Osteocyte (in vitro differentiated cells): ENCODE measurements around the gene IBA57. TPM values are rescaled to one million over a fixed set of nuclear protein-coding genes. Genes with fewer than 3 reads are reported as not detected.
A peak's percentile ranks its signal among the peaks of the same experiment; 100 is the strongest.

ENCODE experiments used
- DNase-seq: peaks from one replicate; pipeline ENCODE4 v3.0.0; 2021; ENCODE audit warnings: mixed read lengths; ENCODE audit not compliant: unreplicated experiment; ENCODE audit errors: extremely low spot score
- H3K27ac Mint-ChIP-seq: one replicate; pipeline ENCODE4 v1.8.0; 2021; ENCODE audit warnings: mild to moderate bottlenecking, mixed read lengths; ENCODE audit not compliant: unreplicated experiment
- H3K27me3 Mint-ChIP-seq: one replicate; pipeline ENCODE4 v1.8.0; 2021; ENCODE audit warnings: mixed read lengths; ENCODE audit not compliant: unreplicated experiment
- H3K36me3 Mint-ChIP-seq: one replicate; pipeline ENCODE4 v1.8.0; 2021; ENCODE audit warnings: mixed read lengths; ENCODE audit not compliant: unreplicated experiment
- H3K4me1 Mint-ChIP-seq: one replicate; pipeline ENCODE4 v1.8.0; 2021; ENCODE audit warnings: mixed read lengths; ENCODE audit not compliant: unreplicated experiment
- H3K4me3 Mint-ChIP-seq: one replicate; pipeline ENCODE4 v1.8.0; 2021; ENCODE audit warnings: mild to moderate bottlenecking, moderate library complexity, mixed read lengths; ENCODE audit not compliant: unreplicated experiment
- H3K9me3 Mint-ChIP-seq: one replicate; pipeline ENCODE4 v1.8.0; 2021; ENCODE audit warnings: mixed read lengths; ENCODE audit not compliant: unreplicated experiment
- total RNA-seq: library from RNA; stranded (reverse); gene quantifications from 2 replicates; pipeline ENCODE4 v1.2.1, GENCODE V29; 2021
- TF ChIP-seq, protein P1 (sequence below): fragments of 200-600 bp; sonication (generic); IDR thresholded peaks from 2 replicates; pipeline ENCODE4 v1.5.0; 2021; ENCODE audit warnings: antibody characterized with exemption, mild to moderate bottlenecking, moderate library complexity

IBA57 gene
- total RNA-seq, 1 donor from 2014 or later, result 8.1 TPM

GRCh38 chr1:228163776-228164519 is 1.7 kb upstream of the IBA57 start:
- Mint-ChIP-seq H3K36me3 (no peaks in the 10 kb centered on the region), H3K4me3 (no peak overlapping the region)

GRCh38 chr1:228164561-228165371 is 838 bp upstream of the IBA57 start:
- peak overlapping the region; percentile 92 for H3K4me3 Mint-ChIP-seq
- TF ChIP-seq, protein P1, sequence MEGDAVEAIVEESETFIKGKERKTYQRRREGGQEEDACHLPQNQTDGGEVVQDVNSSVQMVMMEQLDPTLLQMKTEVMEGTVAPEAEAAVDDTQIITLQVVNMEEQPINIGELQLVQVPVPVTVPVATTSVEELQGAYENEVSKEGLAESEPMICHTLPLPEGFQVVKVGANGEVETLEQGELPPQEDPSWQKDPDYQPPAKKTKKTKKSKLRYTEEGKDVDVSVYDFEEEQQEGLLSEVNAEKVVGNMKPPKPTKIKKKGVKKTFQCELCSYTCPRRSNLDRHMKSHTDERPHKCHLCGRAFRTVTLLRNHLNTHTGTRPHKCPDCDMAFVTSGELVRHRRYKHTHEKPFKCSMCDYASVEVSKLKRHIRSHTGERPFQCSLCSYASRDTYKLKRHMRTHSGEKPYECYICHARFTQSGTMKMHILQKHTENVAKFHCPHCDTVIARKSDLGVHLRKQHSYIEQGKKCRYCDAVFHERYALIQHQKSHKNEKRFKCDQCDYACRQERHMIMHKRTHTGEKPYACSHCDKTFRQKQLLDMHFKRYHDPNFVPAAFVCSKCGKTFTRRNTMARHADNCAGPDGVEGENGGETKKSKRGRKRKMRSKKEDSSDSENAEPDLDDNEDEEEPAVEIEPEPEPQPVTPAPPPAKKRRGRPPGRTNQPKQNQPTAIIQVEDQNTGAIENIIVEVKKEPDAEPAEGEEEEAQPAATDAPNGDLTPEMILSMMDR, result no peak
- no peaks in the 10 kb centered on the region for H3K27me3 Mint-ChIP-seq
- DNase-seq, result no peak
- no peaks in the 10 kb centered on the region for H3K36me3 Mint-ChIP-seq
- peaks cover 22% of the 10 kb centered on the region for H3K4me1 Mint-ChIP-seq
- H3K27ac Mint-ChIP-seq, result peak overlapping the region; percentile 97
- H3K9me3 Mint-ChIP-seq, result no peaks in the 10 kb centered on the region

More at GRCh38 chr1:228163776-228164519, 1.7 kb upstream of the IBA57 start:
- Mint-ChIP-seq H3K4me1 (peaks cover 20% of the 10 kb centered on the region), H3K9me3 (no peaks in the 10 kb centered on the region), H3K27me3 (no peaks in the 10 kb centered on the region), H3K27ac (peak overlapping the region; percentile 97)
- TF ChIP-seq, protein P1, result no peak
- DNase-seq, result no peak

DNA sequence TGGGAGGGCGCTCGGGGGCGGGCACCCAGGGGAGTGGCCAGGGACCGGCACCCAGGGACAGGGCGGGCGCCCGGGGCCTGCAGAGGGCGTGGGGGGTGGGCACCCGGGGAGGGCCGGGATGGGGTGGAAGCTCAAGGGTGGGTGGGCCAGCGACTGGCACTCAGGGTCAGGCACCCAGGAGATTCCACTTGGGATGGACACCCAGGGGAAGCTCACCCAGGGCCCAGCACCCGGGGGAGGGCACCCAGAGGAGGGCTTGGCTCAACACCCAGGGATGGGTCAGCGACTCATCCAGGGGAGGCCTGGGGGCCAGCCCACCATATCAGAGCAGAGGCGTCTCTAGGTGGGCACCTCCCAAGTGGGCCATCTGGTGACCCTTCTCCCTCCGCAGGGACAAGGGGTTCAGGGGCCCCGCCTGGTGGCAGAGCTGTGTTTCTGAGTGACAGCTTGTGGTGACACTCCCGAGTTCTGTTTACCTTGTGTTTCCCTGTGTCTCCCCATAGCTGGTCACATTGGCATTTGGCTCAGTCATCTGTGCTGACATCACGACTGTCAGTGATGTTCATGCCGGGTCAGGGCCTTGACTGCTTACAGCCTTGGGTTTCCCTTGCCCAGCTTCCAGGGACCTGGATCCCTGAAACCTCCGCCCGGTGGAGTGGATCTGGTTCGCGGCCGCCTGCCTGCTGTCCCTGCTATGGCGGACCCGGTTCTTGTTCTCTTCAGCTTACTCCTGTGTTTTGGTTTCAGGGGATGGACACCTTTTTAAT is 749 bp downstream of the IBA57 start:
- peaks cover 22% of the 10 kb centered on the region for H3K4me1 Mint-ChIP-seq
- no peaks in the 10 kb centered on the region for H3K36me3 Mint-ChIP-seq
- H3K9me3 Mint-ChIP-seq, result no peaks in the 10 kb centered on the region
- TF ChIP-seq, protein P1, result peak; percentile 23
- H3K27me3 Mint-ChIP-seq, result no peaks in the 10 kb centered on the region
- no peak for DNase-seq
- peak overlapping the region; percentile 71 for H3K4me3 Mint-ChIP-seq
- H3K27ac Mint-ChIP-seq, result peak overlapping the region; percentile 90

GRCh38 chr1:228168563-228169270 is 3.1 kb downstream of the IBA57 start:
- Mint-ChIP-seq H3K4me3 (no peak overlapping the region), H3K27ac (no peak overlapping the region), H3K9me3 (no peaks in the 10 kb centered on the region), H3K36me3 (no peaks in the 10 kb centered on the region), H3K27me3 (no peaks in the 10 kb centered on the region), H3K4me1 (peaks cover 25% of the 10 kb centered on the region)
- DNase-seq, result no peak
- TF ChIP-seq, protein P1, result no peak
